Ascending aorta (tissue), 2 donors: ENCODE data around the gene ACADSB. TPM values are rescaled to one million over a fixed set of nuclear protein-coding genes. Genes with fewer than 3 reads are reported as not detected.

ENCODE experiments used
- DNase-seq, 2 donors: peaks; one replicate each; pipeline ENCODE4 v3.0.0-alpha.2; 2019; ENCODE audit warnings: low spot score in 2 of 2
- H3K27ac ChIP-seq, 2 donors: fragments of 200-600 bp; sonication (generic); one replicate each; pipeline ENCODE4 v1.5.1; 2016 to 2017; ENCODE audit warnings: mild to moderate bottlenecking in 1 of 2
- H3K27me3 ChIP-seq: fragments of 200-600 bp; sonication (generic); one replicate; pipeline ENCODE4 v1.5.1; 2017
- H3K36me3 ChIP-seq, 2 donors: fragments of 200-600 bp; sonication (generic); one replicate each; pipeline ENCODE4 v1.5.1; 2016
- H3K4me1 ChIP-seq, 2 donors: fragments of 200-600 bp; sonication (generic); one replicate each; pipeline ENCODE4 v1.5.1; 2016 to 2017; ENCODE audit warnings: mild to moderate bottlenecking in 1 of 2
- H3K4me3 ChIP-seq, 2 donors: fragments of 200-600 bp; sonication (generic); one replicate each; pipeline ENCODE4 v1.5.1; 2016 to 2017; ENCODE audit warnings: mild to moderate bottlenecking in 1 of 2
- H3K9me3 ChIP-seq, 2 donors: fragments of 200-600 bp; sonication (generic); one replicate each; pipeline ENCODE4 v1.5.1; 2016
- CTCF ChIP-seq, 3 experiments: fragments of 200-600 bp in 2 of 3; fragments of 450-650 bp in 1 of 3; sonication (generic) in 2 of 3; IDR thresholded peaks; one replicate each; pipeline ENCODE4 v1.5.1; 2016 to 2019; ENCODE audit warnings: antibody characterized with exemption in 3 of 3, mild to moderate bottlenecking in 1 of 3, moderate library complexity in 1 of 3
- intact Hi-C: fragments of 100-400 bp; cut with DNase I; formaldehyde crosslinking; loops from one replicate; pipeline ENCODE4 v1.15.1; 2023
- total RNA-seq: library from RNA; depleted of rRNA; stranded (reverse); fragments of >200 nt; gene quantifications from one replicate; pipeline ENCODE4 v1.1.0, GENCODE V29; 2016

The ACADSB gene
- total RNA-seq, 1 donor from 2014 or later = 1.8 TPM

- no peak overlapping the region for H3K4me3 ChIP-seq
- H3K4me1 ChIP-seq = peaks cover 0 to 1% of the 10 kb centered on the region in 2 donors
- H3K27ac ChIP-seq = no peak overlapping the region
- peaks cover 3 to 9% of the 10 kb centered on the region in 2 donors for H3K36me3 ChIP-seq
- TF ChIP-seq CTCF (IDR thresholded peaks at IDR 0.05) = no peak
- intact Hi-C loops = no loop called here
- no peaks in the 10 kb centered on the region for H3K9me3 ChIP-seq
- H3K27me3 ChIP-seq = no peaks in the 10 kb centered on the region
- DNase-seq = no peak
Observed at GRCh38 chr10:123001370-123001769, 7.4 kb upstream of the ACADSB start.

- H3K36me3 ChIP-seq = no peaks in the 10 kb centered on the region
- TF ChIP-seq CTCF (IDR thresholded peaks at IDR 0.05) = no peak
- H3K27me3 ChIP-seq = no peaks in the 10 kb centered on the region
- H3K4me1 ChIP-seq = peaks cover 3 to 12% of the 10 kb centered on the region in 2 donors
- no peak overlapping the region for H3K4me3 ChIP-seq
- intact Hi-C loops = no loop called here
- H3K27ac ChIP-seq = no peak overlapping the region
- DNase-seq = no peak
- no peaks in the 10 kb centered on the region for H3K9me3 ChIP-seq
Observed at GRCh38 chr10:123004298-123004697, 4.5 kb upstream of the ACADSB start.

GRCh38 chr10:123007558-123008354 lies 1.1 kb upstream of the ACADSB start:
- intact Hi-C loops = loop anchor here (1.0 to 5.0 kb wide), 3 partner anchors 27 to 1080 kb away; partner anchors contain the start of genes ATE1, C10orf88 and PSTK
- H3K4me1 ChIP-seq = peaks cover 3 to 15% of the 10 kb centered on the region in 2 donors

GRCh38 chr10:123009105-123009820 lies 457 bp downstream of the ACADSB start:
- Histone ChIP-seq H3K27me3 (no peaks in the 10 kb centered on the region), H3K4me3 (peak overlapping the region; percentile 75 to 98), H3K4me1 (peaks cover 3 to 15% of the 10 kb centered on the region in 2 donors), H3K27ac (peak overlapping the region; percentile 76 to 95), H3K36me3 (no peaks in the 10 kb centered on the region), H3K9me3 (no peaks in the 10 kb centered on the region)
- no peak for TF ChIP-seq CTCF (IDR thresholded peaks at IDR 0.05)
- intact Hi-C loops = loop anchor here (1.0 to 5.0 kb wide), 2 partner anchors 145 to 1082 kb away; partner anchors contain the start of genes ATE1 and BUB3
- DNase-seq = peak in 1 of 2 donors; percentile 64

More at GRCh38 chr10:123007558-123008354, 1.1 kb upstream of the ACADSB start:
- H3K27me3 ChIP-seq = no peaks in the 10 kb centered on the region
- H3K4me3 ChIP-seq = peak overlapping the region; percentile 75 to 98
- H3K36me3 ChIP-seq = no peaks in the 10 kb centered on the region
- DNase-seq = peak in 1 of 2 donors; percentile 64
- H3K9me3 ChIP-seq = no peaks in the 10 kb centered on the region
- peak overlapping the region; percentile 89 to 95 for H3K27ac ChIP-seq
- no peak for TF ChIP-seq CTCF (IDR thresholded peaks at IDR 0.05)

GRCh38 chr10:123011987-123012386 lies 3.2 kb downstream of the ACADSB start:
- TF ChIP-seq CTCF (IDR thresholded peaks at IDR 0.05) = no peak
- Histone ChIP-seq H3K36me3 (no peaks in the 10 kb centered on the region), H3K27me3 (no peaks in the 10 kb centered on the region), H3K4me1 (peaks cover 3 to 10% of the 10 kb centered on the region in 2 donors), H3K4me3 (no peak overlapping the region), H3K9me3 (no peaks in the 10 kb centered on the region), H3K27ac (no peak overlapping the region)
- intact Hi-C loops = no loop called here
- DNase-seq = no peak
